GM19452 (cell line): ENCODE measurements around the gene HSPA4L.
A peak's percentile ranks its signal among the peaks of the same experiment; 100 is the strongest.

ENCODE experiments used
- ATAC-seq: cut with Tn5 transposase; IDR thresholded peaks from one replicate; pipeline ENCODE4 v1.9.1; 2021; ENCODE audit not compliant: unreplicated experiment

HSPA4L gene

DNA sequence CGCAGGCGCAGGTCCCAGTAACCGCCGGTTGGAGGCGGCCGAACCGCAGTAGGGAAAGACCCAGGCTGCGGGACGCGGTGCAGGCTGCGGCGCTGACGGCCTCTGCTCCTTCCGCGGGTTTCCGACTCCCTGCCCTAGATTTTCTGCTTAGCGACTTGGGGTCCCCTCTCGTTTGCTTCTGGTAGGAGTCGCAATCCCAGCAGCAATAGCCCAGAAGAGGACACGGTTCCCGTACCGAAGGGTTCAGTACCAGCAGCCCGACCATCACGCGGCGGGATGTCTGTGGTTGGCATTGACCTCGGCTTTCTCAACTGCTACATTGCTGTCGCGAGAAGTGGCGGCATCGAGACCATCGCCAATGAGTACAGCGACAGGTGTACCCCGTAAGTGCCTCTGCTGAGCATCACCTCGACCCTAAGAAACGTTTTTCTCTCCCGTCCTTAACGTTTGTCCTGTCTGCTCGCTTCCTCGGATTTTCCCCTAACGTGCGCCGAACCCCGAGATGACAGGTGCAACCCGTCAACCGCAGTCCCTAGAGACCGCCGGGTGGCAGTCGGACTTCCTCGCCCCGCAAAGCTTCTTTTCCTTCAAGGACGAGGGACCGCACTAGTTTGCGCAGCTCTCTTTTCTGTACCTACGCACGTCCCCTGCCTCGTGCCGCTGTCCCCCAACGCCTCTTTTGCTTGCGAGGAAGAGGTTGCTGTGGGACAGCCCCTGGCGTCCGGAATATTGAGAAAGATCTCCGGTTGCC lies at the start of gene HSPA4L:
Gene HSPA4L, plus strand, starts transcription at position 48 of the 751 bp plus-strand sequence. Its CDS starts 229 bp downstream, at position 277.
- ATAC-seq: peak; percentile 42

DNA sequence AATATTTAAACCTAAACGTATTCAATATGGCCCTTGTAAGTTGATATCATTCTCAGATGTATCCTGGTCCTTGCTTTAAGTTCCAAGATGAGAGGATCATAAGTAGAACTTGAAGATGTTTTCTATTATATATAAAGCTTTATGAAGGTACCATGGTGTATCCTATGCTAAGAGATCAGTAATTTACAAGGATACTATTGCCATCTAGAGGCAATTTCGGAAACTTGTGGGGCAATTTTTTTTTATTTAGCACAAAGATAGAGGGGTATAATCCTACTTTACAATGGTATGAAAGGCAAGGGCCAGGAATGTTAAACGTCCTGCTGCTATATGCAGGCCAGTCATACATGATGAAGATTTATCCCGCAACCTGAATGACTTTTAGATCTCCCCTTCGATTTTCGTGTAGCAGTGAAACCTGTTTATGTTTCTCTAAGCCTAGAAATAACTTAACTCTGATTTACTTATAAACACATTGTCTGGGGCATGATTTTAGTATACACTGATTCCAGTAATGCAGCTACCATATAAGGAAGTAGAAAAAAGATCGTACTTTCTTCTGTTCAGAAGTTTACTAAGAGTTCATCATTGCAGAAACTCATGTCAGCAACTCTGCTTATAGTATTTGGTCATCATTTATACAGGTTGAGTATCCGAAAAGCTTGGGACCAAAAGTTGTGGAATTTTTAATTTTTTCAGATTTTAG lies 49.3 kb upstream of the HSPA4L start:
- ATAC-seq: peak; percentile 87

DNA sequence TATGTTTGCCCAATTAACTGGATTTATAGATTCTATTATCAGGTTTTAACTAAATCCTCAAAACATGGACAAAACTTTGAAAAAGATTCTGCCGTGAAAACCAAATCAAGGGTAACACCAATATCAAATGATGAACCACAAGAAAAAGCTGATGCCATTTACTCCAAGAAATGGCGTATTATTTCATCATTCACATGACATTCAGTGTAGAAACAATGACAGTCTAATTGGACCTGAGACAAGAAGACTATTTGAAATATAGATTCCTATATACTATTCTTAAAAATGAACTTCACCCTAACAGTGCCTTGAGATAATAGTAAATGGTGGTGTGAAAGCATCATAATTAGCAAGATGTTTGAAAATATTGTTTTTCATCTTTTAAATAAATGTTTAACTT lies 47.1 kb upstream of the HSPA4L start:
- ATAC-seq: no peak

DNA sequence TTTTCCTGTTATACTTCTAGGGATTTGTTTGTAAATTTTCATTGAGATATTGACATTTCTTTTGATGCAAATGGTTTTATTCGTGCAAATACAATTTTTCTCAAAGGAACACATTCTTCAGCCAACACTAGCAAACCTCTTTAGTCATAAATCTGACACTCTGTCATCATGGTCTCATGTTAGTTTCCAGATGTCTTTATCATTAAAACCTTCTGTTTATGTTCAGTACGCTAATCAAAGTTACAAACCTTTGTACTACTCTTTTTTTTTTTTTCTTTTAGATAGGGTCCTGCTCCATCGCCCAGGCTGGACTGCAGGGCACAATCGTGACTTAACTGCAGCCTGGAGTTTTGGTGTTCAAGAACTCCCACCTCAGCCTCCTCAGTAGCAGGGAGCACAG lies 44.8 kb upstream of the HSPA4L start:
- no peak for ATAC-seq

DNA sequence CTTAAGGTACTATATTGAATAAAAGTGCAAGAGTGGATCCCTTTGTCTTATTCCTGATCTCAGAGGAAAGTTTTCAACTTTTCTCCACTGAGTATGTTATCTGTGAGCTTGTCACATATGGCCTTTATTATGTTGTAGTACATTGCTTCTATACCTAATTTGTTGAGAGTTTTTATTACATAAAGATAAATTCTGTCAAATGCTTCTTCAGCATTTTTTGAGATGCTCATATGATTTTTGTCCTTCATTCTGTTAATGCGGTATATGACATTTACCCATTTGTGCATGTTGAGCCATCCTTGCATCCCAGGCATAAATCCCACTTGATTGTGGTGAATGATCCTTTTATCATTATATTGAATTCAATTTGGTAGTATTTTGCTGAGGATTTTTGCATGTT lies 40.9 kb upstream of the HSPA4L start:
- ATAC-seq: no peak

DNA sequence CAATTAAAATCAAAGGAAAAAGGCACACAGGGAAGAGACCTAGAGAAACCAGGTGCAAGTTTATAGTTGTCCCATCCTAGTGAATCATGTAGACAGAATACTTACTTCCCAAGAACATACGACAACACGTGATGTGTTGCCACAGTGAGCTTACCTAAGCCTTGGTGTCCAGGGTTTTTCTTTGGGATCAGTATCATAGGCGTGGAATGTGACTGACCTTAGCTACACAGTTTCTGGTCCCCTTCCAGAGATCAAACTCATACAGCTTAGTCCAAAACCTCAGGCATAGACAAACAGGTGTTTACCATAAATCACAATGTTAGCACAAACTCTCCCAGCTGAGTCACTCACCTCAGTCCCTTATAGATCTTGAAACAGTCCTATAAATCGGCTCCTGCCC lies 34.2 kb upstream of the HSPA4L start:
- no peak for ATAC-seq

DNA sequence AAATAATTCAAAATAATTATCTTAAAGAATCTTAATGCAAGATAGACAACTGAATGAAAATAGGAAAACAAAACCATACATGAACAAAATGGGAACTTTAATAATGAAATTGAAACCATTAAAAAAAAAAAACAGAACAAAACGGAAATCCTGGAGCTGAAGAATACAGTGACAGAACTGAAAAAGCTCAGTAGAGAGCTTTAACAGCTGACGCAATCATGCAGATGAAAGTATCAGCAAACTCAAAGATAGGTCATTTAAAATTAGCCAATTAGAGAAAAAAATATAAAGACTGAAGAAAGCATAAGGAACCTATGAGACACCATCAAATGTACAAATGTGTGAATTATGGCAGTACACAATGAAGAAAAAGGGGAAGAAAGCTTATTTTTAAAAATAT lies 33.2 kb upstream of the HSPA4L start:
- no peak for ATAC-seq

DNA sequence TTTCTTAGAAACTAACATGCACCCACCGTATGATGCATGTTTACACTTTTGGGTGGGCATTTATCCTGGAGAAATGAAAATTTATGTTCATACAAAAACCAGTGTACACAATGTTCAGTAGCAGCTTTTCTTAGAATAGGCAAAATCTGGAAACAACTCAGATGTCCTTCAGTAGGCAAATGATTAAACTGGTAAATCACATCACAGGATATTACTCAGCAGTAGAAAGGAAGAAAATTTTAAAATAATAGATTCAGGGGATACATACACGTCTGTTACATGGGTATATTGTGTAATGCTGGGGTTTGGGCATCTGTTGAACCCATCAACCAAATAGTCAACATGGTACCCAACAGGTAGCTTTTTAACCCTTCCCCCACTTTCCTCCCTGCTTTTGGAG lies 25.2 kb upstream of the HSPA4L start:
- ATAC-seq: no peak

DNA sequence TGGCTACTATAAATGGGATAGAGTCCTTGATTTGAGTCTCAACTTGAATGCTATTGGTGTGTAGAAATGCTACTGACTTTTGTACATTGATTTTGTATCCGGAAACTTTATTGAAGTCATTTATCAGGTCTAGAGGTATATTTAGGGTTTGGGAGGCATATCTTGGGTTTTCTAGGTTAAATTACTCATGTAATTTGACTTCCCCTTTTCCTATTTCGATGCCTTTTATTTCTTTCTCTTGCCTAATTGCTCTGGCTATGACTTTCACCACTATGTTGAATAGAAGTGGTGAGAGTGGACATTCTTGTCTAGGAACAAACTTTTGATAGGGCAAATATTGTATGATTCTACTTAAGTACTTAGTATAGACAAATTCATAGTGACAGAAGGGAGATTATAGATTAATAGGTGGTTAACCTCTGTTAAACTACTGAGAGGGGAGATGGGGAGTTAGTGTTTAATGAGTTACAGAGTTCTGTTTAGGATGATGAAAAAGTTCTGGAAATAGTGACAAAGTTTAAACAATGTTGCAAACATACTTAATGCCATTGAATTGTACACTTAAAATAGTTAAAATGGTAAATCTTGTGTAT lies 22.8 kb upstream of the HSPA4L start:
- ATAC-seq: peak; percentile 90

DNA sequence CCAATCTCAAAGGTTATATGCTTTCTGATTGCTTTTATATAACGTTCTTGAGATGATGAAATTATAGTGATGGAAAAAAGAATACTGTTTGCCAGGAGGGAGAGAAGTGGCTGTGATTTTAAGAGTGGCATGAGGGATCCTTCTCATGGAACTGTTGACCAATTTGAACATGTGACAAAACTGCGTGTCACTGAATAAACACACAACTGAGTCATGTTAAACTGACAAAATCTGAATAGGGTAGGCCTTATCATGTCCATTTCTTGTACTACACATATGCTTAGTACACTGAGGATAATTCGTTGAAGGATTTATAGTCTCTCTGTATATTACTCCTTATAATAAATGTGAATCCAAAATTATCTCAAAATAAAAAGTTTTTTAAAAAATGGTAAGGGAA lies 22.2 kb upstream of the HSPA4L start:
- peak; percentile 10 for ATAC-seq

DNA sequence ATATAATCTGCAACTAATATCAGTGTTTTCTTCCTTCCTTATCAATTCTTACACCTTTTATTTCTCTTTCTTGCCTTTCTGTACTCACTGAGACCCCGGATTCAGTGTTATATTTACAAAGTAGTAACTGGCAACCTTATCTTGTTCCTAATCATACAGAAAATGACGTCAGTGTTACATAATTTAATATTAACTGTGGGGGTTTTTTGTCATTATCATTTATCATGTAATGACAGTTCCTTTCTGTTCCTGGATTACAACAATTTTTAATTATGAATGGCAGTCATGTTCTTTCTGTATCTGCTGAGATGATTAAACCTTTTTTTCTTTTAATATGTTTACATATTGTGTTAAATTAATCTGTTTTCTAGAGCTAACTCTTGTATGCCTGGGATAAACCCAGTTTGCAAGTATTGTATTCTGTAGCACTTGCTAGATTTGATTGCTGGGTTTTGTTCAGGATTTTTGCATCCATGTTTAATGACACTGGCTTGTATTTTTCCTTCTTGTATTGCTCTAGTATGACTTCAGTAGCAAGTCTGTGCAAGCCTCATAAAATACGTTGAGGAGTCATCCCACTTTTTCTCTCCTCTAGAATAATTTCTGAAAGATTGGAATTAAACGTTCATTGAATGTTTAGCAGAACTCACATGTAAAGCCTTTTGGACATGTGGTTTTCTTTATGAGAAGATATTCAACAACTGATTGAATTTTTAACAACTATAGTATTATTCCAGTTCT lies 10.4 kb upstream of the HSPA4L start:
- ATAC-seq: no peak

DNA sequence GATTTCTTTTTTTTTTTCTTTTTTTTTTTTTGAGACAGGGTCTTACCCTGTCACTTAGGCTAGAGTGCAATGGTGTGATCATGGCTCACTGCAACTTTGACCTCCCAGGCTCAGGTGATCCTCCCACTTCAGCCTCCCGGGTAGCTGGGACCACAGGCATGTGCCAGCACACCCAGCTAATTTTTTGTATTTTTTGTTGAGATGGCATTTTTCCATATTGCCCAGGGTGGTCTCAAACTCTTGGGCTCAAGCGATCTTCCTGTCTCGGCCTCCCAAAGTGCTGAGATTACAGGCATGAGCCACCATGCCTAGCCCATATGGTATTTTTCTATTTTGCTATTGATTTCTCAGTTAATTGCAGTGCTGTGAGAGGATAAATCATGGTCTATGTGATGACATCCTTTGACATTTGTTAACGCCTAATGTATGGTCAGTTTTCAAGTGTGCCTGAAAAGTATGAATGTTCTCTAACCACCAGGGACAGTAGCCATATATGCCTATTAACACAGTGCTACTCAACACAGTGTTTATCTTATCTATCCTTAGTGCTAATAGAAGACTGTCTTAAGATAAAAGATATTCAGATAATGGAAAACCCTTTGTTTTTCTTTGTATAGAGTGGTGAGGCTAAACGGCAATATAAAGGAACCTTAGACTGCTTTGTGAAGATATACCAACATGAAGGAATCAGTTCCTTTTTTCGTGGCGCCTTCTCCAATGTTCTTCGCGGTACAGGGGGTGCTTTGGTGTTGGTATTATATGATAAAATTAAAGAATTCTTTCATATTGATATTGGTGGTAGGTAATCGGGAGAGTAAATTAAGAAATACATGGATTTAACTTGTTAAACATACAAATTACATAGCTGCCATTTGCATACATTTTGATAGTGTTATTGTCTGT lies 9.1 kb upstream of the HSPA4L start:
- ATAC-seq: no peak

DNA sequence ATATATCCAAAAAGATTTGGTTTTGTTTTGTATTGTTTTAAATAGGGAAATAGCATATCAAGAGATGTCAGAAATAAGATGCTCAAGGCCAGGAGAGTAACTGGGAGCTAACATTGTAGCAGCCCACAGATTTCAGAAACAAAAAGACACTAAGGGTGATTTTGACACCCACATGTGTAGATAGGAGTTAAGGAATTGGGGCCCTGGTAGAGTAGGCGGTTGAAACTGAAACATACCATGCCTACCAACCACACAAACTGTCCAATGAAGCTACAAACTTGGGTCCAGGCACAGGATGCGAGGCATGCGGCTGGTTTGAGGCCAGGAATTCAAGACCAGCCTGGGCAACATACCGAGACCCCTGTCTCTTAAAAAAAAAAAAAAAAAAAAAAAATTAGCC lies 6.3 kb upstream of the HSPA4L start:
- no peak for ATAC-seq

DNA sequence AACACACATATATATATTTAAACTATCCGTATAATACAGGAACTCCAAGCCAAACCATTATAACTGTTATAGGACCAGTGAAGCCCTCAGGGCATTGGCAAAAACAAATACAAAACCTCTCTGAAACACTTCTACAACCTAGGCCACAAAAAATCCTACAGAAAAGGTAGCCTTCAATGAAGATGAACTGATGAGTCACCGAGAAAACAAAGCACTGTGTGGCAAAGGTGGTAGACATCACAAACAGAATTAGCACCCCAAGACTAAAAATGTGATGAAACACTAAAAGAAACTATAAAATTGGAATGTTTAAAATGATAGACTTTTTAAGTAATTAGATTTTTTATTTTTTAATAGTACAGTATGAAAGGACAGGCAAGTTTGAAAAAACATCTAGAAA lies 5.5 kb upstream of the HSPA4L start:
- no peak for ATAC-seq

DNA sequence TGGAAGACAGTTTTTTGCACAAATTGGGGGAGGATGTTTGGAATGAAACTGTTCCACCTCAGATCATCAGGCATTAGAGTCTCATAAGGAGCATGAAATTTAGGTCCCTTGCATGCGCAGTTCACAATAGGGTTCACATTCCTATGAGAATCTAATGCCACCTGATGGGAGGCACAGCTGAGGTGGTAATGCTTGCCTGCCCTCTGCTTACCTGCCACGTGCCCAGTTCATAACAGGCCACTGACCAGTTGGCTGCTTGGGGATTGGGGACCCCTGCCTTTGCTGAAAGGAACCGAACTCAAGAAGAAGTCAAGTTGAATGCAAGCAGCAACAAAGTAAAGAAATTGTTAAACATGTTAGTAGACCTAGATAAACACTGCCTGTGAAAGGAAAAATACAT lies 4.6 kb upstream of the HSPA4L start:
- ATAC-seq: no peak

DNA sequence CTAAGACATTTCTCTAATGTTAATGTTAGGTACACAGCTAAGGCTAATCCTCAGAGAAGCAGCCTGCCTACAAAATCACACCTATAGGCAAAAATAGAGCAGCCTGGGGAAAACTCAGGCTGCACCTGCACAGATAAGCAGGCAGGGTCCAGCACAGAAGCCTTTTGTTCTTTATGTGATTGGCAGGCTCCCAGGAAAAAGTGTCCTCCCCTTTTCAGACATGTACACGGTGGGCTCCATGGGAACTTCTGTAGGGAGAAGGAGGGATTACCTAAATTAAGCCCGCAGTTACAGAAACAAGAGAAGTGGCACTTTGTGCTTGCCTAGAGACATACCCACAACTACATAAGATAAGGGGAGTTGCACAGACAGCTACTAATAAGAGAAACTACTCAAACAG lies 4.0 kb upstream of the HSPA4L start:
- no peak for ATAC-seq

DNA sequence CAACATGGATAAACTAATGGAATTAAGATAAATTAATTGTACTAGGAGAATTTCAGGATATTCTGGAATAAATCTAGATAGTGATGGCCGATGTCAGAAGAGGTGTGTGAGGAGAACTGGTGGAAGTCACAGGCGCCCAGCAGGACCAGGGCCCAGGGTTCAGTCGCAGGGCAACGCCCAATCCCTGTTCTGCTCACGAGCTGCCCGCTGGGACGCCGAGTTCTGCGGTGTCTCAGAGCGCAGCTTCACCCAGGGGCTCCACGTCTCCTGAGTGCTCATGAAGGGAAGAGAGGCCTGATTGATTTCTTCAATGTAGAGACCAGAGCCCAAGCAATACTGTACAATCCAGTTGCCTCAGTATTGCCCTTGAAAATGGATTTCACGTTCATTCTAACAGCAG lies 1.5 kb upstream of the HSPA4L start:
- ATAC-seq: no peak

DNA sequence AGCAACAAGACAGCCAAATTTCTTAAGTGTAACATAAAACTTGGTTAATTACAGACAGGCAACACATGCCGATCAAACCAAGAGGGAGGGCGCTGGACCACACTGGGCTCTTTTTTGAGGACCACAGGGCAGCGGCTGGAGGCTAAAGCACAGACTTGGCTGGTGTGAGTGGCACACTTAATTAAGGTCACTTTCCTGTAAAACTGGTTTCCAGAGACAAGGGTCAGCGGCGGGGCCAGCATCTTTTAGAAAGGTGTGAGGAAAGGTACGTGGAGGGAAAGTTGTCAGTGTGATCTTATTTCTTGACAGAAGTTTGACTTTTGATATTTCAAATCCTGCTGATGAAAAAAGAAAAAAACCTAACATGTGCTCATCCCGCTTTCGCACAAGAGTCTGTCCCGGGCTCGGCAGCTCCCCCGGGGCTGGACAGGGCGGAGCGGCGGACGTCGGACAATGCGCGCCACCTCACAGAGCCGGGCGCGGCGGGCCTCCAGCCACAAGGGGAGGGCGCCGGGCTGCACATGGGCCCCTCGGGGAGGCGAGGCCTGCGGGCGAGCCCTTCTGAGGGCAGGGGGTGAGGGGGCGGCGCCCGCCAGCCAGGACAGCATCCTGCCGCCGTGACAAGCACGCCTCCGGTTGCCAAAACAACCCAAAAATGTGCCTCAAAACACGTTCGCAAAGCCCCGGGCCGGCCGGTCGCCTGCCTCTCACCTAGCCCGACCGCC lies 660 bp upstream of the HSPA4L start:
- peak; percentile 31 for ATAC-seq

DNA sequence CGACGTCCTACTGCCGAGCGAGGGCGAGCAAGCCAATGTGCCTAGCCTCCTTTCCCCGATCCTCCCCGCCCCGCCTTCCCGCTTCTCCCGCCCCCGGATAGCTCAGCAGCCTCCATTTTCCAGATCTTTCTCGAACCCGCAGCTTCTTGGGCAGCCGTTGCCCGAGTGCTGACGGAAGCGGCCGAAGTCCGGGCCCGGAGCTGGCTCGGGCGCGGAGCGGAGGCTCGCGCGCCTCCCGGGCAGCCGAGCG lies 172 bp upstream of the HSPA4L start:
- peak; percentile 74 for ATAC-seq
